ENCODE measurements around the gene MCTP2.
"Not testable (repeated sequence)": the region's sequence is repeated elsewhere in the genome, so short reads cannot be mapped to it uniquely, and the experiment has no call there.

Gene MCTP2

GRCh38 chr15:94237903-94238302, 6.5 kb downstream of the MCTP2 start:
- no peak for DNase-seq

DNA sequence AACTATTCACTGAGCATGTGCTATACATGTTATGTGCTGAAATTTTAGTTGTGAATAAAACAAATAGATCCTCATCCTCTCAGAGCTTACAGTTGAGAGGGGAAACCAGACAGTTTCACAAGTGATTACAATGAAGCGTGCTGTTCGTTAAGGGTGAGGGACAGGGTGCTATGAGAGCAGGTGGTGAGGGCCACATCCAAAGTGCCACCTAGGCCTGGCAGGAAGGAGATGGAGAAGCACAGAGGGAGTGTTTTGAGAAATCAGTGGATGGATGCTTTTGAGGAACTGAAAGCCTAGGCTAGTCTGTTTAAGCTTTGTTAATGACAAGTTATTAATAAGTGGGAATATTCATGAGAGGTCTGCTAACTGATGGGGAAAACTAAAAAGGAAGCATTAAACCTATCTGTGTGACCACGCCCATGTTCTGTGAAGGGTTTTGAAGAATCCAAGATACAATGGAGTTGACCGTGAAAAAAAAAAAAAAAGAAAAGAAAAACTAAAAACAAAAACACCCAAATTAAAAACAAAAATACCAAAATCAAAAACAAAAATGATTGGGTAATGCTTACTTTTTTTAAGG, 7.3 kb downstream of the MCTP2 start:
- no peak for DNase-seq

DNA sequence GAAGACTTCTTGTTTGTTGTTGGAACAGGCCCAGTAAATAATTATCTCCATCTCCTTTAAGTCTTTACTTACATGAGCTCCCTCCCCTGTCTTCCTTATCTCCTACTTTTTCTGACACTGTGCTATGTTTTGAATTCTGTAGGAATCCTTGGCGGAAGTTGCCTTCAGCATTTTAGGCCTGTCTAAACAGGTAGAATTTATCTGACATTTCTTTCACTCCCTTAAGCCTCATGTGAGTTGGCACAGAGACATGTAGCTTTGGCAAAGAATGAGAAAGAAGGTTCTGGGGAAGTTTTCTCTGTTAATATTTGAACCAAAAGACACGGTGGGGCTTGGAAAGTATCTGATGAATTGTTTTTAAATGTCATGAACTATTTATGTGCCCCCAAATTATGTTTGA, 8.1 kb downstream of the MCTP2 start:
- DNase-seq, result no peak

DNA sequence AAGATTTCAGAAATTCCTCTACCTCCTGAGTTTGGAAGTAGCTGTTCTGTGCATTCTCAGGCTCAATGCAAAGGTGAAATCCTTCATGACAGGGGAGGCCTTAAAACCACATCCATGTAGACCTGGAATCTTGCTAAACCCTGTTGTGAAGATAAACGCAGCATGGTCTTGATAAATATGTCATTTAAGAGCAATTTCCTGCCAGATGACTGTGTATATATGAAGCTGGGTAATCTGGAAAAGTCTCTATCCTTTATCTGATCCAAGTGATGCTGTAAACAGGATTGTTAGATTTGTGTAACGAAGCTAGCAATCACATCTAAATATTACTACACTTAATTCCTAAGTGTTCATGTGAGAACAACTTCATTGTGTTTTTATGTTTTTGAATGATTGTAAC, 9.1 kb downstream of the MCTP2 start:
- no peak for DNase-seq

GRCh38 chr15:94242257-94242656, 10.9 kb downstream of the MCTP2 start:
- DNase-seq, result no peak

DNA sequence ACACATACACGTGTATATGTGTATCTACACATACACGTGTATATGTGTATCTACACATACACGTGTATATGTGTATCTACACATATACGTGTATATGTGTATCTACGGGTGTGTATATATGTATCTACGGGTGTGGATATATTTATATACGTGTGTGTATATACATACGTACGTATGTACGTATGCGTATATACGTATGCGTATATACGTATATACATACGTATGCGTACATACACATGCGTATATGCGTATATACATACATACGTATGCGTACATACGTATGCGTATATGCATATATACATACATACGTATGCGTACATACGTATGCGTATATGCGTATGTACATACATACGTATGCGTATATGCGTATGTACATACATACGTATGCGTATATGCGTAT, 11.6 kb downstream of the MCTP2 start:
- not testable (repeated sequence) for DNase-seq

- no peak for DNase-seq
Observed at GRCh38 chr15:94243418-94243817, 12.1 kb downstream of the MCTP2 start.

GRCh38 chr15:94246016-94246415, 14.7 kb downstream of the MCTP2 start:
- no peak for DNase-seq

- DNase-seq, result no peak
Observed at GRCh38 chr15:94247789-94248638, 16.7 kb downstream of the MCTP2 start.

- DNase-seq, result no peak
Observed at GRCh38 chr15:94250801-94251200, 19.4 kb downstream of the MCTP2 start.

- no peak for DNase-seq
Observed at GRCh38 chr15:94252223-94252766, 20.9 kb downstream of the MCTP2 start.

DNA sequence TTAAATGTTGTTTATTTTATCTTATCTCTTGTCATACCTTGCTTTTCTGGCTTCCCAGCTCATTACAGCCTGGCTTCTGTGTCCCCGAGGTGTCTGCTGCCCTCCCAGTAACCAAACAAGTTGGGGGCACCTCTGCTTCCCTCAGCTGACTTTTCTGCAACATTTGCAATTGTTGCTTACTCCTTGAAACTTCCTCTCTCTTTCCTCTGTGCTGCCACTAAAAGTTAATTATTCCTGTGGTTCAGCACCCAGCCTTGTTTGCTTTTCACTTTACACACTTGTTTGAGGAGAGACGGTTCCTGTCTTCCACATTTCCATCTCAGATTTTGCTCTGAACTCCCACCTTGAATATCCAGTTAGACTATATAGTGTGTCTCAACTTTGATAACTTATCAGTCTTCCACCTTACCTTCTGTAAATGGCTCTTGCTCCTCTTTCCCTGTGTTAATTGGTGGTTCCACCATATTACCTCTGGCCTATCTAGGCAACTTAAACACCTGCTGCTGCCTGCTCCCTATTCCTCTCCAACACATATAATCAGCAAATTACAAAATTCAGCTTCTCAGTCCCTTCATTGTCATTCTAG, 21.6 kb downstream of the MCTP2 start:
- DNase-seq, result no peak

- DNase-seq, result no peak
Observed at GRCh38 chr15:94253742-94254141, 22.4 kb downstream of the MCTP2 start.

DNA sequence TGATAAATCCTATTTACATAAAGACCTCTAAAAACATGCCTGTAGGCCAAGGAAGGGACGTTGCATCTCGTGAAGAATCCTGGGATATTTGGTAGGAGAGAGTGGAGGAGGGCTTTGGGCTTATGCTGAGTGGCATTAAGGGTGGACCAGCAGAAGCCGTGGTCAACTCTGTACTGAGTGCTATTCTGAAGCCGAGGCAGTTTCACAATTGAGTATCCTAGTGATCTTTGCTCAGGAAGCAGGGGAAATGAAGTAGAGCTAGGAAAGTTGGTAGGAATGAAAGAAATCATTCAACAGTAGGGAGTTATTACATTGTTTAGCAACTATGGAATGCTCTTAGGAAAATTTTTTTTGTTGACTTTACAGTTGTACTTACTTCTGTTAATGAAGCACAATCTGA, 24.2 kb downstream of the MCTP2 start:
- no peak for DNase-seq

- no peak for DNase-seq
Observed at GRCh38 chr15:94256511-94256910, 25.1 kb downstream of the MCTP2 start.

DNA sequence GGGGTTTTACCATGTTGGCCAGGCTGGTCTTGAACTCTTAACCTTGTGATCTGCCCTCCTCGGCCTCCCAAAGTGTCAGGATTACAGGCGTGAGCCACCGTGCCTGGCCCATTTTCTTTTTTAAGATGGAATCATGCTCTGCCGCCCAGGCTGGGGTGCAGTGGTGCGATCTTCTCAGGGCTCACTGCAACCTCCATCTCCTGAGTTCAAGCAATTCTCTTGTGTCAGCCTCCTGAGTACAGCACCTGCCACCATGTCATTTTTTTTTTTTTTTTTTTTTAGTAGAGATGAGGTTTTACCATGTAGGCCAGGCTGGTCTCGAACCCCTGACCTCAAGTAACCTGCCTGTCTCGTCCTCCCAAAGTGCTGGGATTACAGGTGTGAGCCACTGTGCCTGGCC, 26.4 kb downstream of the MCTP2 start:
- not testable (repeated sequence) for DNase-seq

DNA sequence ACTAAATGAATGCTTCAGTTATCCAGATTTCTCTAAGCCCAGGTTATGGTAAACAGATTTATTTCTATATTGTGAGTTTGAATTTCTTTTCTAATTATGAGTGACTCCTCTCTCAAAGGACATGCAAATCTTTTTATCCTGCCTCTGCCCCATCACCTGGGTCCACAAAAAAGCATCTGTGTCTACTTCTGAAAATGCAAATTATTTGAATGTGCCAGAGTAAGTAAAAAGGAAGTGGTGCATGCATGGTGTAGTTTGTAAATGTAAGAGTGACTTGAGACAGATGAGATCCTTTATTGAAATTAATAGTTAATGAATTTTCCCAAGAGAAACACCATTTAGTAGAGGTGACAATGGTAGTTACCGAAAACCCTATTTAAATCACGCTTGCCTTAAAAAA, 26.9 kb downstream of the MCTP2 start:
- DNase-seq, result no peak

DNA sequence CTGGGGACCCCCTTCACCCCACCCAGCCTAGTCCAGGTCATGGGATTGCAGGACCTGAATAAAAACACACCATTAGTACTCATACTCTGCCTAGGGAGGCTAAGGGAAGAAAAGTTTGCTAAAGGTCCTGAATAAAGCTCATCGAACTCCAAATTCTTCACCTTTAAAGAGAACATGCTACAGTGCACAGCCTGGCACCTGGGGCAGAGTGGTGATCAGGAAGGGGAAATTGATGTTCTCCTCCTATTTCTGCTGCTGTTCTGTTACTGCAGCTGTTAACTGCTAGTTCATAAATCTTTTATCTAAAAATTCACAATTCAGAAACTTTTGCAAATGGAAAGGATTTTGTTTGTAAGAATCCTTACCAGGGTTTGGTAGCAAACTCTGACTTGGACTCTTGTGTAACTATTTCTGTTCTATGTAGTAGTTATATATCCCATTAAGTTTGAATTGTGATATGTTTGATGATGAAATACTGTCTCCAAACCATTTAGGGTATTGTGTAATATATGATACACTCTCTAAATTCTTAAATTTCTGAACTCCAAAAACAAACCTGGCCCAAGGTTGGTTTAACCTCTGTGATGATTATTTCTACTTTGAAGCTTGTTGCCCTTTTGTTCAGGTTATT, 27.9 kb downstream of the MCTP2 start:
- DNase-seq, result no peak

DNA sequence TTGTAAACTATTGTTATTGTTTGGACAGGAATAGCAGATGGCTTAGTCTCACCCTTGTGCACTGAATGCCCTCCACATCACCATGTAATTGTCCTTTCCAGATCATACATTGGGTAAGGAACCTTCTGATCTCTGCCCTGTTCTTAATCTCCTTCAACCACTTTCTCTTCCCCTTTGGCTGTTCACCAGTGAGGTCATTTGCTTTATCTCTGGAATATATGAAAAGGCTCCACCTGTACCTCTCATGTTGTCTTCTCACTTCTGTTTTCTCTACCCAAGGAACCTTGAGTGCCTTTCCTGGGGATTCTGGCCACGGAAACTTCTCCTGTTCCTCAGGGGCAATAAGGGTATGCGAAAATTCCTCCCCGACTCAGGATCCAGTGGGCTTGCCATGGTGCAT, 28.5 kb downstream of the MCTP2 start:
- DNase-seq, result no peak

DNA sequence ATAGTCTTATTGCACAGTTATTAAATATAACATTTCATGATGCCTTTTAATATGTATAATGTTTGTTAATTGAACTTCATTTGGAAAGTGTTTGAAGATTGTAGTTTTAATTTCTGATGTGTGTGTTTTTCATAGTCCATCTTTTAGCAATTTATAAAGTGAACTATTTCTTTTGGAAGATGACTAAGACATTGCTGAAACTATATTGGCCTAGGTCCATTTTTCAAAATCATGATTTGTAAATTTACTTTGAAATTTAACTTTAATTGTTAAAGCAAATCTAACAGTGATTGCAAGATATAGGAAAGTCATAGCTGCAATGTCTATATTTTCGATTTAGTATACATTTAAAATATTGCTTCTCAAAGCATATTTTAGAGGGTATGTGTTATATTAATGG, 30.8 kb downstream of the MCTP2 start:
- no peak for DNase-seq

DNA sequence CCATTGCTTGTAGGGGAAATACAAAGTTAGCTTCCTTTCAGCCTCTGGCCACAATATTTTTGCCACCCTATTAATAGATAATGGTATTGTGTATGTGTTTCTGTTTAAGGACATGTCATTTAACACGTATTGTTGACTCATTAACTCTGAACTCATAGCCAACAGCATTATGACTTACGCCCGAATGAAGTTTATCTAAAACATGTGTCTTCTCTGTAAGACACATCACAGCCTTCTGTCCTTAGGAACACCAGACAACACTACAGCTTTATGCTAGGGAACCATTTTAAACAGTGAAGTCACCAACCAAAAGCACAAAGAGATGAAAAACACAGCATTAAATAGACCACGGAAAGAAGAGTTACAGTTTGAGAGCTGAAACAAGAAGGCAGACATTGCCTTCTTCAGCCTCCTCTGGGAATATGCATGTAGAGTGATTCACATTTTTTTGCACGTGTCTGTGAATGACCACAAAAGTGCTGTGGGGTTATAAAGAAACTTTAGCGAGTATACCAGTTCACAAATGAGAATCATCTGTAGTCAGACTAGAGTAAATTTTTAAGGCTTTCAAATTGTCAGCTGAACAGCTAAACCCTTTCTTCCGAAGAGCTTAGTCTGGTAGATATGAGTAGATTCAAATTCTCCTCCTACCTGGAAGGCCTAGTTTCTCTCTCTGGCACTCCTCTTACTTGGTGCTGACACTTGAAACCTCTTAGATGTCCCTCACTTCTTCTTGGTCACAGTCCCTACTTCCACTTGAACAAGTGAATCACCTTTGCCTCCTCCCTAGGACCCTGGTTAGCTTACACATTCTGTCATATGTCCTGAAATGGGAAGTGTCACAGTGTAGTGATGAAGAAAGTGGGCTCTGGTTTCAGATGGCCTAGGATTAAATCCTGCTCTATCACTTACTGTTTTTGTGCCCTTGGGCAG, 32.2 kb downstream of the MCTP2 start:
- DNase-seq, result no peak

DNA sequence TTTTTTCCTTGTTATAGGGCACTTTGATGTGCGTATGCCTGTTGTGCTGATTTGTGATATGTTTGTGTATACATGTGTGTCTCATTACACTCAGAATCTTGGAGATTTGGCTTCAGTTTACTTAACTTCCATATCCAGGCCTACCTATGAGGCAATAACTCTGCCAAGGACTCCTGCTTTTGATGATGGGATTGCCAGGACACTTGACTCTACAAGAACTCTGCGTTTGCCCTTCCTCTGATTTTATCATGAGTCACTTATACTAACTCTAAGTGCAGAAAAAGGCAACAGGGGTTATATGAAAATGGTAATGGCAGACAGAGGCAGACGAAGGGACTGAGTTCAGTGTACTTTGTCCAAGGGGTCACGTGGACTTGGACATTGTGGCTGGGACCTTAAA, 33.6 kb downstream of the MCTP2 start:
- DNase-seq, result no peak

Measured in DMS153 (cell line).